Small intestine (tissue), 7 donors: ENCODE data around the gene TWIST1. TPM values are rescaled to one million over a fixed set of nuclear protein-coding genes. Genes with fewer than 3 reads are reported as not detected.

ENCODE experiments used
- DNase-seq, 2 donors: peaks; one replicate each; pipeline versions ENCODE4 v3.0.0 to v3.0.0-alpha.2; 2013
- FAIRE-seq: peaks from 2 replicates; lab custom pipeline; 2012; peaks lifted over from hg19 to GRCh38; lab: Jason Lieb, UNC
- H3K27ac ChIP-seq, 3 donors: one replicate each; pipeline ENCODE4 v1.5.1; 2013; ENCODE audit warnings: low read length in 2 of 3, mild to moderate bottlenecking in 2 of 3, control low read depth in 1 of 3, inconsistent platforms in 1 of 3, low read depth in 1 of 3, moderate library complexity in 1 of 3
- H3K27me3 ChIP-seq, 3 donors: one replicate each; pipeline ENCODE4 v1.6.1; 2013; ENCODE audit warnings: low read length in 3 of 3, inconsistent platforms in 1 of 3; ENCODE audit not compliant: control insufficient read depth in 3 of 3, insufficient read depth in 3 of 3
- H3K36me3 ChIP-seq, 3 donors: one replicate each; pipeline ENCODE4 v1.6.1; 2013; ENCODE audit warnings: low read length in 3 of 3, inconsistent platforms in 1 of 3, low read depth in 1 of 3, mild to moderate bottlenecking in 1 of 3, moderate library complexity in 1 of 3; ENCODE audit not compliant: control insufficient read depth in 3 of 3, insufficient read depth in 2 of 3
- H3K4me1 ChIP-seq, 3 donors: one replicate each; pipeline ENCODE4 v1.6.1; 2013; ENCODE audit warnings: low read length in 2 of 3, inconsistent platforms in 1 of 3, low read depth in 1 of 3, mild to moderate bottlenecking in 1 of 3, moderate library complexity in 1 of 3; ENCODE audit not compliant: control insufficient read depth in 3 of 3, insufficient read depth in 2 of 3
- H3K4me3 ChIP-seq, 3 donors: one replicate each; pipeline ENCODE4 v1.5.1; 2013; ENCODE audit warnings: low read length in 3 of 3, control low read depth in 1 of 3, inconsistent platforms in 1 of 3, low read depth in 1 of 3, mild to moderate bottlenecking in 1 of 3, moderate library complexity in 1 of 3
- H3K9me3 ChIP-seq, 2 donors: one replicate each; pipeline ENCODE4 v1.6.1; 2013; ENCODE audit warnings: low read depth in 1 of 2, low read length in 1 of 2; ENCODE audit not compliant: control insufficient read depth in 2 of 2, insufficient read depth in 1 of 2
- WGBS, 3 donors: extraction: QIAGEN DNeasy Blood & Tissue Kit; methylation state at CpG; one replicate each; pipeline ENCODE4 v1.1.7; 2013; 5-methylcytosine and 5-hydroxymethylcytosine counted together
- polyA plus RNA-seq, 4 donors: library from polyadenylated mRNA; stranded (reverse) in 3 of 4; unstranded in 1 of 4; fragments of 200-250 nt in 3 of 4; fragments of 120-200 nt in 1 of 4; gene quantifications; one replicate each; pipeline versions ENCODE4 v1.2.1 to v1.2.3, GENCODE V29; 2013
- donor health status: healthy with polysubstance abuse.
- donor health status: control.
- donor health status: control.
- donor health status: Bipolar disorder and iron deficiency.
- donor health status: healthy.

TWIST1 gene
- polyA plus RNA-seq, 4 donors: 0.36 to 0.72 TPM; not detected in 2

GRCh38 chr7:19116121-19117090 is 1.0 kb downstream of the TWIST1 start:
- 2 to 7% (median 6%) methylated on average over 49 to 70 of the region's 70 CpGs for whole genome bisulfite sequencing, 3 donors
- no peaks in the 10 kb centered on the region for H3K36me3 ChIP-seq
- no peaks in the 10 kb centered on the region for H3K9me3 ChIP-seq
- FAIRE-seq (no peak), DNase-seq (peak in 1 of 2 donors; percentile 32)
- H3K4me3 ChIP-seq: peak overlapping the region; percentile 10 to 53 (median 53)
- H3K27ac ChIP-seq: no peak overlapping the region
- H3K27me3 ChIP-seq: peaks cover 4 to 74% (median 44%) of the 10 kb centered on the region in 3 donors
- peaks cover 0 to 4% (median 0%) of the 10 kb centered on the region in 3 donors for H3K4me1 ChIP-seq

GRCh38 chr7:19114551-19114855 is 2.9 kb downstream of the TWIST1 start:
- H3K4me1 ChIP-seq: peaks cover 0 to 4% (median 0%) of the 10 kb centered on the region in 3 donors
- no peak for FAIRE-seq
- no peak overlapping the region for H3K4me3 ChIP-seq
- H3K36me3 ChIP-seq: no peaks in the 10 kb centered on the region
- no peak for DNase-seq
- H3K9me3 ChIP-seq: no peaks in the 10 kb centered on the region
- WGBS, 3 donors: 16 to 18% (median 17%) methylated on average over 2 of the region's 2 CpGs
- no peak overlapping the region for H3K27ac ChIP-seq
- peaks cover 4 to 76% (median 45%) of the 10 kb centered on the region in 3 donors for H3K27me3 ChIP-seq

GRCh38 chr7:19113855-19114550 is 3.4 kb downstream of the TWIST1 start:
- Histone ChIP-seq H3K27me3 (peaks cover 4 to 76% (median 45%) of the 10 kb centered on the region in 3 donors), H3K27ac (no peak overlapping the region), H3K36me3 (no peaks in the 10 kb centered on the region), H3K9me3 (no peaks in the 10 kb centered on the region), H3K4me3 (no peak overlapping the region), H3K4me1 (peaks cover 0 to 4% (median 0%) of the 10 kb centered on the region in 3 donors)
- FAIRE-seq (no peak), DNase-seq (no peak)
- WGBS, 3 donors: 18 to 30% (median 24%) methylated on average over 3 of the region's 3 CpGs

GRCh38 chr7:19113002-19113350 is 4.5 kb downstream of the TWIST1 start:
- FAIRE-seq (no peak), DNase-seq (no peak)
- Histone ChIP-seq H3K36me3 (no peaks in the 10 kb centered on the region), H3K27me3 (peaks cover under 1 to 76% (median 41%) of the 10 kb centered on the region in 3 donors), H3K9me3 (no peaks in the 10 kb centered on the region), H3K27ac (no peak overlapping the region), H3K4me3 (no peak overlapping the region), H3K4me1 (peaks cover 0 to 4% (median 0%) of the 10 kb centered on the region in 3 donors)
- WGBS, 3 donors: 11 to 18% (median 13%) methylated on average over 4 of the region's 4 CpGs

GRCh38 chr7:19112274-19113001 is 5.0 kb downstream of the TWIST1 start:
- Histone ChIP-seq H3K4me3 (no peak overlapping the region), H3K27me3 (peaks cover 0 to 76% (median 41%) of the 10 kb centered on the region in 3 donors), H3K9me3 (no peaks in the 10 kb centered on the region), H3K27ac (no peak overlapping the region), H3K4me1 (peaks cover 0 to 9% (median 0%) of the 10 kb centered on the region in 3 donors), H3K36me3 (no peaks in the 10 kb centered on the region)
- DNase-seq (no peak), FAIRE-seq (no peak)
- 8 to 20% (median 14%) methylated on average over 42 of the region's 42 CpGs for WGBS, 3 donors

- Histone ChIP-seq H3K36me3 (no peaks in the 10 kb centered on the region), H3K27ac (no peak overlapping the region), H3K9me3 (no peaks in the 10 kb centered on the region), H3K4me3 (no peak overlapping the region), H3K4me1 (peaks cover 0 to 9% (median 0%) of the 10 kb centered on the region in 3 donors), H3K27me3 (peaks cover 0 to 81% (median 41%) of the 10 kb centered on the region in 3 donors)
- no peak for DNase-seq
- no peak for FAIRE-seq
- WGBS, 3 donors: 16 to 23% (median 17%) methylated on average over 15 of the region's 15 CpGs
Measured at GRCh38 chr7:19111474-19112273, 5.8 kb downstream of the TWIST1 start.

GRCh38 chr7:19110776-19111175 is 6.7 kb downstream of the TWIST1 start:
- no peak for DNase-seq

More at GRCh38 chr7:19110776-19111175, 6.7 kb downstream of the TWIST1 start:
- Histone ChIP-seq H3K36me3 (no peaks in the 10 kb centered on the region), H3K27me3 (peaks cover 0 to 81% (median 43%) of the 10 kb centered on the region in 3 donors), H3K27ac (no peak overlapping the region), H3K4me1 (peaks cover 0 to 11% (median 0%) of the 10 kb centered on the region in 3 donors), H3K9me3 (no peaks in the 10 kb centered on the region), H3K4me3 (no peak overlapping the region)
- no peak for FAIRE-seq
- WGBS, 3 donors: 4 to 15% (median 10%) methylated on average over 6 of the region's 6 CpGs
